ENCODE measurements around the gene IFNA21.
"Not testable (repeated sequence)": the region's sequence is repeated elsewhere in the genome, so short reads cannot be mapped to it uniquely, and the experiment has no call there.

IFNA21 gene

DNA sequence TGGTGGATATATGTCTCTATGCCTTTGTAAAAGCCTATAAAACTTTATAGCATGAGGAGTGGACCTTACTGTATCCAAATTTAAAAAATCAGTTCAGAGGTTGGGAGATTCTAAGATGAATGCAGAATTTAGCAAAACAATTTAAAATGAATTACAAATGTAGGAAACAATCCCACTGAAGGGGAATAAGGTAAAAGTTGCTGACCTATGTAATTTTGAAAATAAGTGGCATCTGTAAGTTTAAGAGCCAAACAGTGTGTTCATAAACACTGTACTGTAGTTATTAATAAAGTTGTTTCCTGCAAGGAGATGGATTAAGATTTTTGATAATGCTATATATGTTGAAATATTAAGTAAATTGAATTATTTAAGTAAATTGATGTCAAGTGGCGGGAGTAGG, 29.4 kb downstream of the IFNA21 start:
- no peak for DNase-seq

DNA sequence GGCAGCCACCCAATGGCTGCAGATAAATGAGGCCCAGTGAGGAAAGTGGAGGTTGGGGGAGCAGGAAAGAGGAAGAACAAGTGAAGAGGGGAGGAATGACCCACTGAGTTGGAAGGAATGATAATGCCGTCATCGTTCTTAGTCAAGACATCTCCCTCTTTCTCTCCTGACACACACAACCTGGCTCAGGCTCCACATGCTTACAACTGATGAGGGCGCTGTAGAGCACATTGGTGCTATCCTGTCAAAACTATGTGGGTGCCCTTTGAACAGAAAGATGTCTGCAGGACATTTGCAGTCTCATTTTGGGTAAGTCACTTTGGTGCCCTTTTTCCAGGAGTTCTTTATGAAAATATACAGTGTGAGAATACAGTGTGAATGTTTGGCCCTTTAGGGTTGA, 30.7 kb downstream of the IFNA21 start:
- DNase-seq = no peak

DNA sequence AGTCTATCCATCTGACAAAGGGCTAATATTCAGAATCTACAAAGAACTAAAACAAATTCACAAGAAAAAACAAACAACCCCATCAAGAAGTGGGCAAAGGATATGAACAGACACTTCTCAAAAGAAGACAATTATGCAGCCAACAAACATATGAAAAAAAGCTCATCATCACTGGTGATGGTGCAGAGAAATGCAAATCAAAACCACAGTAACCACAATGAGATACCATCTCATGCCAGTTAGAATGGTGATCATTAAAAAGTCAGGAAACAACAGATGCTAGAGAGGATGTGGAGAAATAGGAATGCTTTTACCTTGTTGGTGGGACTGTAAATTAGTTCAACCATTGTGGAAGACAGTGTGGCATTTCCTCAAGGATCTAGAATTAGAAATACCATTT, 38.3 kb downstream of the IFNA21 start:
- not testable (repeated sequence) for DNase-seq

DNA sequence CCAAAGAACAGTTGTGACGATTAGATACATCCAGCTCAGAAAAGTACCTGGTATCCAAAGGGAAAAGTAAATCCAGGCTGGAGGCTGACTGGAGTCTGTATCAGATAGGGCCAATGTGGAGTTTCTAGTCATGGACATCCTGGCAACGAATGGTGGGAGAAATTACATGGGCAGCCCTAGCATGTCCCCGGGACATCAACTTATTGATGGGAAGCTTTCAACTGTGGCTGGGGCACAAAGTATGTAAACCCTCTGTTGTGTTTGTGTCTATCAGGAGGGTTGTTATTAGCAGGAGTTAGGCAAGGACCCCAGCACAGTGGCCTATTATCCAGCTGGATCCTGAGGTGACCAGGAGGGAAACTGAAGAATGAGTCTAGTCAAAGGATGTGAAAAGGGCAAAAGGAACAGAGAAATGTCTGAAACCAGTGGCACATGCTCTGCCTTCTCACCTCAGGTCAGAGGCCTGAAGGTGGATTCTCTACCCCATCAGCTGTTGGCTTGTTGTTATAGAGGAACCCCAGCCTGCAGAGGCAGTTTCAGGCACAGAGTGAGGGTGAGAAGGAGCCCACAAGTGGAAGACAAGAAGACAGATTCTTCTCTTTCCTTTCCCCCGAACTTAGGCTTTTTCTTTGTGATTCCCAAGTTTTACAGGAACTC, 44.7 kb downstream of the IFNA21 start:
- no peak for DNase-seq

DNA sequence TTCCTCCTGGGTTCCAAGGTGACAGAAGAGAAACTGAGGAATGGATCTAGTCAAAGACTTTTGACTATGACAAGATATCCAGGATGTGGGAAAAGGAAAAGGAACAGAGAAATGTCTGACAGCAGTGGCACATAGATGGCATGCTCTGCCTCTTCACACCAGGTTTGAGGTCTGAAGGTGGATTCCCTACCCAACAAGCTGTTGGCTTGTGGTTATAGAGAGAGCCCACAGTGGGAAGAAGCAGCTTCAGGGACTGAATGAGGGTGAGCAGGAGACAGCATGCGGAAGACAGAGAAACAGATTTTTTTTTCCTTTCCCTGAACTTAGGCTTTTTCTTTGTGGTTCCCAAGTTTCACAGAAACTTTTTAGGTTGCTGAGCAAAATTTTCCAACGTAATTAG, 45.4 kb downstream of the IFNA21 start:
- DNase-seq = no peak

DNA sequence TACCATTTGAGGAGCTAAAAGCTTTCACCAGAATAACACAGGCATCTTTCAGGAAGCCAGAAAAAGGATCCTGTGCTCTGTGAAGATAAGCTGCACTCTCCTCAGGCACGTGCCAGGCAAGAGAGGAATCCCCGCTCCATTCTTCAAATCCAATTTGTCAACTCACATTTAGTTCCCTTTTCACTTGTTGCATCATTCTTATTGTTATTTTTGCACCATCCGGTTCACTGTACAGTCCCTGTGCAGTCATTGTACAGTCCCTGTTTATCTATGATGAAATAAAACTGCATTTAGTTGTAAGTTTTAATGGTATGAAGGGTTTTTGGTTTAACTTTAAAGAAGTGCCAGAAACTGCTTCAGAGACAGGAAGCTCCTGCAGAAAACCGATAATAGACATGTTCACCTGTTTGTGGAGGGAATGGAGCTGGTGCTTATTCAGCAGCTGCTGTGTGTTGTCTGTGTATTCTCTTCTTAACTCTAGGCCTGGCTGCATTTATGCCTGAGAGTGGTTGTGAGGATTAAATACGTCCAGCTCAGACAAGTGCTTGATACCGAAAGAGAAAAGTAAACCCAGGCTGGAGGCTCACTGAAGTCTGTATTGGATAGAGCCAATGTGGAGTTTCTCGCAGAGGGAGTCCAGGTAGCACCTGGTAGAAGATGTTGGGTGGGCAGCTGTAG, 47.2 kb downstream of the IFNA21 start:
- DNase-seq = no peak

Measured in NCI-H2029 (cell line).